GM12875 (cell line): ENCODE measurements around the gene PIK3R1.

Experiments
- H3K4me3 ChIP-seq: one replicate; pipeline ENCODE4 v1.5.1; 2011; ENCODE audit warnings: low read depth, low read length, control low read depth
- CTCF ChIP-seq: IDR thresholded peaks from 2 replicates; pipeline ENCODE4 v1.5.1; 2011; ENCODE audit warnings: low read depth, mild to moderate bottlenecking, control low read depth, inconsistent platforms, low read length, moderate library complexity, borderline replicate concordance; ENCODE audit not compliant: insufficient read depth

Gene PIK3R1

GRCh38 chr5:68215898-68216244 is 315 bp downstream of the PIK3R1 start:
- H3K4me3 ChIP-seq: peak overlapping the region; percentile 95
- no peak for TF ChIP-seq CTCF

DNA sequence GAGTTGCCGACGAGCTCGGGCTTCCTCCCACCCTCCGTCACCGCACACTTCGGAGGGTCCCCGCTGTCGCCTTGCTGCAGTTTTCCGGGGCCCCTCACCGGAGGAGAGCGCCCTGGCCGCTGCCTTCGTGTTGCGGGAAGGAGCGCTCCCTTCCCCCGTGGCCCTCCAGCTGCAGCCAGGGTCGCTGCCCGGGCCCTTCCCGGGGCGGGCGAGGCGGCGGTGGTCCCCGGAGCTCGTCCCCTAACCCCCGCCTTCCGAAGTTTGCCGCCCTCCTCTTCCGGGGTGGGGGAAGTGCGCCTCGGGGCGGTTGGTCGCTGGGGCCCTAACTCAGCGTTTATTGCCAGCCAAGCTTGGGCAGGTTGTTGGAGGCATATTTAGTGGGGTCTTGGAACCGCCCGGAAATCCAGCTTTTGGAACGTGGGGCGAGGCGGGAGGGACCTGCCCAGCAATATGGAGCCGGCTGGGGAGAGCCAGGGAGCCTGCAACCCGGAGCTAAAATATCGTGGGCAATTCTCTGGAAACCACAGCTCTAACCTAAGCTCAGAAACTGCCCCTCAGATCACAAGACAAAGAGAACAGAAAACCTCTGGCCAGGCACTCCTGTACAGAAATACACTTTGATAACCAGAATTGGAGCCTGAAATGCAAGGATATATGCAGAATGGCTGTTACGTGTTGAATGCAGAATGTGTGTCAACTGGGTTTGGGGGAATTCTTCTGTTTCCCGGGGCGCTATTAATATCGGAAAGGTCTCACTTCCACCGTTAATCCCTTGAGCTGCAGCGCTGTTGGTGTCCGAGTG is 890 bp downstream of the PIK3R1 start:
- no peak for TF ChIP-seq CTCF
- peak overlapping the region; percentile 95 for H3K4me3 ChIP-seq

- peak overlapping the region; percentile 95 for H3K4me3 ChIP-seq
- TF ChIP-seq CTCF: no peak
Observed at GRCh38 chr5:68217047-68217355, 1.4 kb downstream of the PIK3R1 start.

- peak overlapping the region; percentile 95 for H3K4me3 ChIP-seq
- no peak for TF ChIP-seq CTCF
Observed at GRCh38 chr5:68217528-68217927, 2.0 kb downstream of the PIK3R1 start.

GRCh38 chr5:68219161-68219816 is 3.7 kb downstream of the PIK3R1 start:
- no peak overlapping the region for H3K4me3 ChIP-seq
- TF ChIP-seq CTCF: no peak

DNA sequence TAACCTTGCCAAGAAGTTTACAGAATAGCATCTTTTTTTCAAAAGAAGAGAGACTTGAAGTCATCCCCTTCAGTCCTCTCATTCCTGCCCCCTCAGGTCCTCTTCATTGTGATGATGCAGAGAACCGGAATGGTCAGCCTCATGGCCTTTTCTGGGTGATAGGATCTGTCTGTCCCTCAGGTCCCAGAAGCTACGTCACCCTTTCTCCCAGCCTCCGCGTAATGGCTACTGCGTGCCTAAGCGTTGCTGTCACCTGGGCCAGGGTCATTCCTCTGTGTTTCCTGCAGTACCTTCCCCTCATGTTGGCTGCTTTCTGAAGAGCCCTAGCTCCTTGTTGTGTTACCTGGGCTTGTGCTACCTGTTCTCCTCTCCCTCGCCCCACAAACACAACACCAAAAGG is 4.7 kb downstream of the PIK3R1 start:
- no peak for TF ChIP-seq CTCF
- H3K4me3 ChIP-seq: no peak overlapping the region

GRCh38 chr5:68220914-68221313 is 5.4 kb downstream of the PIK3R1 start:
- no peak overlapping the region for H3K4me3 ChIP-seq
- TF ChIP-seq CTCF: no peak
